ENCODE results near the gene GNAZ.

DNA sequence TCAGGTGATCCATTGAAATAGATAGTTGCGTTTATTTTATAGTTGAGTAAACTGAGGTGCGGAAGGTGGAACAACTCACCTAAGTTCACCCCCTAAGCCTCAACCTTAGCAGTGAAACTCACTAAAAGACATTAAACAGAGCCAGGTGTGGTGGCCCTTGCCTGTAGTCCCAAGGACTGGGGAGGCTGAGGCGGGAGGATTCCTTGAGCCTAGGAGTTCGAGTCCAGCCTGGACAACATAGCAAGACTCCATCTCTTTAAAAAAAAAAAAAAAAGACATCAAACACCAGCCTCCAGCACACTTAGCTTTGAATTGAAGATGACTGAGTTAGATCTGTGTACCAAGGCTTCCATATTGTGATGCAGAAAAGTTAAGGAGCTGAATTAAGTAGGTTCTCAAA is 74.1 kb downstream of the GNAZ start:
- TF ChIP-seq CTCF (IDR thresholded peaks at IDR 0.05): no peak
- no peak for TF ChIP-seq POLR2A (IDR thresholded peaks at IDR 0.05)
- no peak for TF ChIP-seq POLR2AphosphoS5 (IDR thresholded peaks at IDR 0.05)
